Neural cell (in vitro differentiated cells): ENCODE results near the gene CEP162.
"Not testable (repeated sequence)": the region's sequence is repeated elsewhere in the genome, so short reads cannot be mapped to it uniquely, and the experiment has no call there.

Source experiments
- CTCF ChIP-seq: fragments of 450-650 bp; IDR thresholded peaks from 2 replicates; pipeline ENCODE4 v1.5.1; 2014; ENCODE audit warnings: antibody characterized with exemption, mild to moderate bottlenecking, moderate library complexity; ENCODE audit not compliant: poor library complexity, severe bottlenecking
- RAD21 ChIP-seq: fragments of 450-650 bp; conservative IDR thresholded peaks from 2 replicates; pipeline ENCODE4 v1.6.1; 2014; ENCODE audit warnings: antibody characterized with exemption, mild to moderate bottlenecking, moderate library complexity

GRCh38 chr6:84189356-84189755 is 38.1 kb downstream of the CEP162 start:
- not testable (repeated sequence) for TF ChIP-seq RAD21, CTCF
